Smooth muscle cell (in vitro differentiated cells): ENCODE data around the gene KMT2D. TPM values are rescaled to one million over a fixed set of nuclear protein-coding genes. Genes with fewer than 3 reads are reported as not detected.

Experiments used
- DNase-seq: peaks from one replicate; lab custom pipeline; 2025; ENCODE audit not compliant: unreplicated experiment; lab: John Stamatoyannopoulos, UW
- H2AFZ ChIP-seq: fragments of 200-600 bp; sonication (generic); 2 replicates; pipeline ENCODE4 v1.6.0; 2016; ENCODE audit warnings: antibody characterized with exemption, low read depth, mild to moderate bottlenecking
- H3F3A ChIP-seq: fragments of 200-600 bp; sonication (generic); 2 replicates; pipeline ENCODE4 v1.6.0; 2017; ENCODE audit warnings: antibody characterized with exemption, low read depth
- H3K27ac ChIP-seq: fragments of 200-600 bp; sonication (generic); 2 replicates; pipeline ENCODE4 v1.5.1; 2016; ENCODE audit warnings: low read depth, mild to moderate bottlenecking
- H3K27me3 ChIP-seq: fragments of 200-600 bp; sonication (generic); 2 replicates; pipeline ENCODE4 v1.6.1; 2016; ENCODE audit warnings: low read depth, mild to moderate bottlenecking
- H3K36me3 ChIP-seq: fragments of 200-600 bp; sonication (generic); 2 replicates; pipeline ENCODE4 v1.5.1; 2016; ENCODE audit warnings: low read depth
- H3K4me1 ChIP-seq: fragments of 200-600 bp; sonication (generic); 2 replicates; pipeline ENCODE4 v1.5.1; 2016; ENCODE audit warnings: low read depth
- H3K4me2 ChIP-seq: fragments of 200-600 bp; sonication (generic); 2 replicates; pipeline ENCODE4 v1.6.0; 2016; ENCODE audit warnings: mild to moderate bottlenecking
- H3K4me3 ChIP-seq: fragments of 200-600 bp; sonication (generic); 2 replicates; pipeline ENCODE4 v1.5.1; 2016; ENCODE audit warnings: mild to moderate bottlenecking
- H3K79me2 ChIP-seq: fragments of 200-600 bp; sonication (generic); 2 replicates; pipeline ENCODE4 v1.6.0; 2016; ENCODE audit warnings: low read depth, mild to moderate bottlenecking
- H3K9ac ChIP-seq: fragments of 200-600 bp; sonication (generic); 2 replicates; pipeline ENCODE4 v1.6.0; 2016; ENCODE audit warnings: low read depth
- H3K9me3 ChIP-seq: fragments of 200-600 bp; sonication (generic); replicated peaks from 2 replicates; pipeline ENCODE4 v1.5.1; 2016; ENCODE audit warnings: low read depth
- H4K20me1 ChIP-seq: fragments of 200-600 bp; sonication (generic); 2 replicates; pipeline ENCODE4 v1.6.0; 2016; ENCODE audit warnings: low read depth
- WGBS: methylation state at CpG from one replicate; pipeline ENCODE4 v1.1.7; 2016; ENCODE audit warnings: low lambda C conversion rate; 5-methylcytosine and 5-hydroxymethylcytosine counted together
- polyA plus RNA-seq: library from polyadenylated mRNA; unstranded; fragments of >200 nt; fragmentation: Nextera tagmentation; extraction: Ambion mirVana; gene quantifications from 2 replicates; pipeline ENCODE4 v1.2.1, GENCODE V29; 2016
- total RNA-seq: library from RNA; depleted of rRNA; stranded (reverse); fragments of >200 nt; gene quantifications from 2 replicates; pipeline ENCODE4 v1.2.3, GENCODE V29; 2014
- TF ChIP-seq, protein P1 (sequence below): fragments of 200-600 bp; sonication (generic); IDR thresholded peaks from 2 replicates; pipeline ENCODE4 v1.5.1; 2017; ENCODE audit warnings: borderline replicate concordance, mild to moderate bottlenecking, antibody characterized with exemption; ENCODE audit not compliant: insufficient read depth, poor library complexity, severe bottlenecking

The KMT2D gene
- total and polyA plus RNA-seq, 2 experiments from 2014 or later: 24.6 to 25.9 TPM

DNA sequence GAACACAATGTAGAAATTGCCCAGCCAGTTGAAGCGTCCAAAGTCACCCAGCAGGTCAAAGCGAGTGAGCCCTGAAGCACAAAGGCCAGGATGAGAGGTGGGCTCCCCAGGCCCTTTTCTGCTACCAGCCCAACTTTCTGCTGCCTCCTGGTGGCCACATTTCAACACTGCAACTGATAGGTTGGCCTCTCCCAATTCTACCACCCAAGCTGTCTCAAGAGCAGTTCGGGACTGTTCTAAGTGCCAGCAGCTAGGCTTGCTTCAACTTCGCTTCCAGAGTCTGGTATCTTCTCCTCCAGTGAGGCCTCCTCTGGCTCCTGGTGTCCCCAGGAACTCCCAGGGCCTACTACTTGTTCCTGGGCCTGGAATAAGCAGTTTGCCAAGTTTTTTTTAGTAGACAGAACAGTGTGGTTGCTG is 37.4 kb upstream of the KMT2D start:
- Histone ChIP-seq H3K79me2 (no peaks in the 10 kb centered on the region), H2AFZ (no peak overlapping the region), H4K20me1 (peaks cover 45% of the 10 kb centered on the region), H3K36me3 (peaks cover 3% of the 10 kb centered on the region), H3K27me3 (peaks cover 27% of the 10 kb centered on the region), H3K9me3 (no peaks in the 10 kb centered on the region), H3K4me1 (peaks cover 10% of the 10 kb centered on the region), H3F3A (no peaks in the 10 kb centered on the region), H3K9ac (no peak overlapping the region), H3K4me3 (no peak overlapping the region), H3K27ac (no peak overlapping the region), H3K4me2 (no peak overlapping the region)
- TF ChIP-seq, protein P1, sequence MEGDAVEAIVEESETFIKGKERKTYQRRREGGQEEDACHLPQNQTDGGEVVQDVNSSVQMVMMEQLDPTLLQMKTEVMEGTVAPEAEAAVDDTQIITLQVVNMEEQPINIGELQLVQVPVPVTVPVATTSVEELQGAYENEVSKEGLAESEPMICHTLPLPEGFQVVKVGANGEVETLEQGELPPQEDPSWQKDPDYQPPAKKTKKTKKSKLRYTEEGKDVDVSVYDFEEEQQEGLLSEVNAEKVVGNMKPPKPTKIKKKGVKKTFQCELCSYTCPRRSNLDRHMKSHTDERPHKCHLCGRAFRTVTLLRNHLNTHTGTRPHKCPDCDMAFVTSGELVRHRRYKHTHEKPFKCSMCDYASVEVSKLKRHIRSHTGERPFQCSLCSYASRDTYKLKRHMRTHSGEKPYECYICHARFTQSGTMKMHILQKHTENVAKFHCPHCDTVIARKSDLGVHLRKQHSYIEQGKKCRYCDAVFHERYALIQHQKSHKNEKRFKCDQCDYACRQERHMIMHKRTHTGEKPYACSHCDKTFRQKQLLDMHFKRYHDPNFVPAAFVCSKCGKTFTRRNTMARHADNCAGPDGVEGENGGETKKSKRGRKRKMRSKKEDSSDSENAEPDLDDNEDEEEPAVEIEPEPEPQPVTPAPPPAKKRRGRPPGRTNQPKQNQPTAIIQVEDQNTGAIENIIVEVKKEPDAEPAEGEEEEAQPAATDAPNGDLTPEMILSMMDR: peak; percentile 75
- no peak for DNase-seq
- 69% methylated on average over 4 of the region's 4 CpGs for WGBS

GRCh38 chr12:49097381-49097780 is 36.8 kb upstream of the KMT2D start:
- peaks cover 3% of the 10 kb centered on the region for H3K36me3 ChIP-seq
- H3K27me3 ChIP-seq: peaks cover 34% of the 10 kb centered on the region
- H3K9me3 ChIP-seq: no peaks in the 10 kb centered on the region
- H4K20me1 ChIP-seq: peaks cover 39% of the 10 kb centered on the region
- TF ChIP-seq, protein P1: no peak
- H2AFZ ChIP-seq: no peak overlapping the region
- DNase-seq: no peak
- no peak overlapping the region for H3K4me3 ChIP-seq
- H3K4me2 ChIP-seq: no peak overlapping the region
- H3F3A ChIP-seq: no peaks in the 10 kb centered on the region
- 91% methylated on average over 3 of the region's 3 CpGs for WGBS
- H3K4me1 ChIP-seq: peaks cover 14% of the 10 kb centered on the region
- H3K79me2 ChIP-seq: no peaks in the 10 kb centered on the region
- H3K27ac ChIP-seq: no peak overlapping the region
- H3K9ac ChIP-seq: no peak overlapping the region

- H4K20me1 ChIP-seq: peaks cover 24% of the 10 kb centered on the region
- DNase-seq: no peak
- H2AFZ ChIP-seq: no peak overlapping the region
- H3K36me3 ChIP-seq: peaks cover 3% of the 10 kb centered on the region
- WGBS: 87% methylated on average over 2 of the region's 2 CpGs
- peak overlapping the region; percentile 48 for H3K4me2 ChIP-seq
- H3K9me3 ChIP-seq: no peaks in the 10 kb centered on the region
- peaks cover 58% of the 10 kb centered on the region for H3K27me3 ChIP-seq
- no peak overlapping the region for H3K9ac ChIP-seq
- TF ChIP-seq, protein P1: no peak
- no peak overlapping the region for H3K4me3 ChIP-seq
- H3K79me2 ChIP-seq: no peaks in the 10 kb centered on the region
- H3K4me1 ChIP-seq: peaks cover 28% of the 10 kb centered on the region
- H3F3A ChIP-seq: no peaks in the 10 kb centered on the region
- H3K27ac ChIP-seq: no peak overlapping the region
These were observed 34.4 kb upstream of the KMT2D start for GRCh38 chr12:49094975-49095365.
